Keratinocyte (primary cell): ENCODE results near the gene NEXN.

Experiments used
- CTCF ChIP-seq, 3 experiments: IDR thresholded peaks in 1 of 3; conservative IDR thresholded peaks in 1 of 3; optimal IDR thresholded peaks in 1 of 3; 2 replicates in 2 of 3; 3 replicates in 1 of 3; pipeline versions ENCODE3 to v1.5.1; 2011; ENCODE audit warnings: low read length in 3 of 3, mild to moderate bottlenecking in 3 of 3, moderate library complexity in 2 of 3, control low read depth in 1 of 3, inconsistent platforms in 1 of 3; ENCODE audit not compliant: insufficient read depth in 2 of 3; ENCODE audit errors: extremely low read depth in 1 of 3
- EZH2 ChIP-seq: IDR thresholded peaks from one replicate; pipeline ENCODE4 v1.6.1; 2012; ENCODE audit warnings: inconsistent platforms, mild to moderate bottlenecking, low read length, moderate library complexity

GRCh38 chr1:77866296-77866695 is 22.1 kb upstream of the NEXN start:
- TF ChIP-seq CTCF (optimal IDR thresholded peaks at IDR 0.05 in 1 of 3, IDR thresholded peaks at IDR 0.05 in 1 of 3, conservative IDR thresholded peaks at IDR 0.05 in 1 of 3; ENCODE audit: extremely low read depth in 1 of 3, insufficient read depth in 2 of 3, low read length in 3 of 3) (no peak), EZH2 (no peak)
